GM19467 (cell line): Measurements from ENCODE around the gene ACAP1.

Experiments used
- ATAC-seq: cut with Tn5 transposase; IDR thresholded peaks from one replicate; pipeline ENCODE4 v1.9.1; 2021; ENCODE audit warnings: mild to moderate bottlenecking, moderate library complexity; ENCODE audit not compliant: unreplicated experiment

Gene ACAP1

GRCh38 chr17:7336240-7337175, at the start of gene ACAP1:
ACAP1 (plus strand) TSS chr17:7336529; CDS start chr17:7336735, 206 bp downstream.
- ATAC-seq: no peak

- no peak for ATAC-seq
These were observed 46.9 kb upstream of the ACAP1 start for GRCh38 chr17:7289256-7290032.

GRCh38 chr17:7290166-7290565, 46.2 kb upstream of the ACAP1 start:
- ATAC-seq: no peak

- no peak for ATAC-seq
These were observed 45.6 kb upstream of the ACAP1 start for GRCh38 chr17:7290685-7291084.

- no peak for ATAC-seq
These were observed 44.1 kb upstream of the ACAP1 start for GRCh38 chr17:7292194-7292593.

GRCh38 chr17:7292729-7293128, 43.6 kb upstream of the ACAP1 start:
- ATAC-seq: no peak

- ATAC-seq: no peak
These were observed 43.2 kb upstream of the ACAP1 start for GRCh38 chr17:7293159-7293558.

GRCh38 chr17:7293816-7294613, 42.3 kb upstream of the ACAP1 start:
- ATAC-seq: no peak

- ATAC-seq: no peak
These were observed 41.6 kb upstream of the ACAP1 start, which contains the start of gene YBX2 for GRCh38 chr17:7294614-7295153. YBX2 (minus strand) TSS chr17:7294639; CDS start chr17:7294500, 139 bp downstream.

- ATAC-seq: no peak
These were observed 40.8 kb upstream of the ACAP1 start for GRCh38 chr17:7295230-7296180.

- no peak for ATAC-seq
These were observed 40.0 kb upstream of the ACAP1 start for GRCh38 chr17:7296189-7296861.

GRCh38 chr17:7304179-7304578, 32.1 kb upstream of the ACAP1 start:
- no peak for ATAC-seq

GRCh38 chr17:7306911-7307685, 29.2 kb upstream of the ACAP1 start, which contains the start of gene EIF5A:
EIF5A (plus strand) TSS chr17:7307628; CDS start chr17:7309636, 2,008 bp downstream.
- peak; percentile 64 for ATAC-seq

- ATAC-seq: no peak
These were observed 28.4 kb upstream of the ACAP1 start for GRCh38 chr17:7307686-7308624.

- ATAC-seq: no peak
These were observed 27.5 kb upstream of the ACAP1 start for GRCh38 chr17:7308625-7309433.

GRCh38 chr17:7309628-7310027, 26.7 kb upstream of the ACAP1 start:
- ATAC-seq: no peak
